ENCODE measurements around the gene TRPC4AP.

Gene TRPC4AP

DNA sequence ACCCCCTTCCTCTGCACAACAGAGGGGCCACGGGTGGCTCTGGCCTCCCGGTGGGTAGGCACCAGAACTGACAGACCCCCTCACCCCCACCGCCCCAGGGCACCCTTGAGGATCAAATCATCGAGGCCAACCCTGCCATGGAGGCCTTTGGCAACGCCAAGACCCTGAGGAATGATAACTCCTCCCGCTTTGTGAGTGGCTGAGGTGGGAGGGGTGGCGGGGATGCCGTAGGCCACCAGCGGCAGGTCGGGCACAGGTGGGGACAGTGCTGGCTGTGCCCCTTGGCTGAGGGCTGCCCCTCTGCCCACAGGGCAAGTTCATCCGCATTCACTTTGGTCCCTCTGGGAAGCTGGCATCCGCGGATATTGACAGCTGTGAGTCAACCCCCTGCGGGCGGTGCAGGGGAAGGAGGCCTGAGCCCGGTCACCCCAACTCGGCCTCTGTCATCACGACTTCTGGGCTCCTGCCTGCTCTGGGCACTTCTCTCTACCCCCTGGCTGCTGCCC is 107.8 kb downstream of the TRPC4AP start:
- no peaks in the 10 kb centered on the region for H3K27me3 ChIP-seq (ENCODE audit: low read depth)
- H3K36me3 ChIP-seq (replicated peaks) = no peaks in the 10 kb centered on the region
- in situ Hi-C loops (cut with MboI; ENCODE audit: low sequenced_read_pairs) = no loop called here
- no peaks in the 10 kb centered on the region for H3K9me3 ChIP-seq
- DNase-seq (ENCODE audit: low spot score in 2 of 2) = no peak
- peaks cover 12% of the 10 kb centered on the region for H3K4me1 ChIP-seq
- H3K4me3 ChIP-seq = no peak overlapping the region

DNA sequence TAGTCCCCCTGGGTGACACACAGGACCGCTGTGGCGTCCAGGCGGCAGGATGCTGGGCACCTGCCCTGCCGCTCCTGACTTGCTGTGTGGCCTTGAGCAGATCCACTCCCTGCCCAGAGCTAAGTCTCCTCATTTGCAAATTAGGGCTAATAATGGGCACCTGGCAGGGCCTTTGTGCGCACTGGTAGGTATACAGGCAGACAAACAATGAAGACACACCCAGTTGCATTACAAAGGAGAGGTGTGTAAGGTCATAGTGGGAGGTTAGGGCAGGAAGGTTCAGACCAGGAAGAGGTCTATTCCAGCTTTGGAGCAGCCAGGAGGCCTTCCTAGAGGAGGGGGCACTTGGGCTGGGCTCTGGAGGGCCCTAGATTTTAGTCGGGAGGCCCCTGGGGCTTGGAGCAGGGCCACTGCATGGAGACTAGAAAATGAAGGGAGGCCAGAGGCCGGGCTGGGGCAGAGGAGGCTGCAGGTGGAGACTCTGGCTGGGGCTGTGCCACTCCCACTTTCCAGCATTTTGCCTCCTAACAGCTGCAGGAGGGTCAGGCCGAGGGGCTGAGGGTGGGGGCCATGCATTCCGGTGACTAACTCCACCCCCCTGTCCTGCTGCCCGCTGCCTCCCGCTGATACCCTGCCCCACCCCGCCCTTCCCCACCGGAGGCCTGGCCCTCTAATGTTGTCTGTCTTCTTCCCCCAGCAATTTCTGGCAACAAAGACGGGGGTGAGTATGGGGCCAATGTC is 108.4 kb downstream of the TRPC4AP start:
- Histone ChIP-seq H3K4me3 (no peak overlapping the region), H3K9me3 (no peaks in the 10 kb centered on the region), H3K36me3 (replicated peaks) (no peaks in the 10 kb centered on the region), H3K27me3 (ENCODE audit: low read depth) (no peaks in the 10 kb centered on the region), H3K4me1 (peaks cover 12% of the 10 kb centered on the region)
- in situ Hi-C loops (cut with MboI; ENCODE audit: low sequenced_read_pairs) = no loop called here
- peak; percentile 36 to 60 for DNase-seq (ENCODE audit: low spot score in 2 of 2)

DNA sequence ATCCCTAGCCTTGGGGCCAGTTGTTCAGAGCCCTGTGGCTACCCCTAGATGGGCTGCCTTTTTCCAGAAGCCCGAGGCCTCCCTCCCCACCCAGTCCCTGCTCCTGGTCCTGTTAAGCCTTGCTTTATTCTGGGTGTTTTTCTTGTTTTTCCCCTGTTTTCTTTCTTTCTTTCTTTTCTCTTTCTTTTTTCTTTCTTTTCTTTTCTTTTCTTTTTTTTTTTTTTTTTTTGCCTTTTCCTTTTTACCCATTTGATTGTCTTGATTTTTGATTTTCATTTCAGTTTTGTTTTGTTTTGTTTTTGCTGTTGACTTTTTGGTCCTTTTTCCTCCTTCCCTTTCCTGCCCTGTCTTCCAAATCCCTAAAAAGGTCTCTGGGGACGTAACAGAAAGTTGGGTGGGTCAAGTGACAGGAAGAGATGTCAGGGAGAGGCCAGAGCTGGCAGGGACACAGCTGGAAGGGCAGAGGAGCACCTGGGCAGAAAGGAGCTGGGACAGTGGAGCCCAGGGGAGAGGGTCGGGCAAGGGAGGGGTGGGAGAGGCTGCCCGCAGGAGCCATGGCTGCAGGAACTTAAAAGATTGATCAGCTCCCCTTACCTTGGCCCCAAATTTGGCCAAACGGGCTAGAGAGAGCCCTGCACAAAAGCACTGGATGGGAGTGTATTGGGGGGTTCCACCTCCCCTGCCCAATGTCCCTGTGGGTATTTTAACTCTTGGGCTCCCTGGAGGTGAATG is 109.4 kb downstream of the TRPC4AP start:
- peaks cover 16% of the 10 kb centered on the region for H3K4me1 ChIP-seq
- H3K27me3 ChIP-seq (ENCODE audit: low read depth) = no peaks in the 10 kb centered on the region
- no peaks in the 10 kb centered on the region for H3K36me3 ChIP-seq (replicated peaks)
- H3K4me3 ChIP-seq = no peak overlapping the region
- DNase-seq (ENCODE audit: low spot score in 2 of 2) = no peak
- no peaks in the 10 kb centered on the region for H3K9me3 ChIP-seq
- in situ Hi-C loops (cut with MboI; ENCODE audit: low sequenced_read_pairs) = no loop called here

- Histone ChIP-seq H3K27me3 (ENCODE audit: low read depth) (no peaks in the 10 kb centered on the region), H3K4me3 (no peak overlapping the region), H3K36me3 (replicated peaks) (no peaks in the 10 kb centered on the region), H3K4me1 (peaks cover 24% of the 10 kb centered on the region), H3K9me3 (no peaks in the 10 kb centered on the region)
- DNase-seq (ENCODE audit: low spot score in 2 of 2) = no peak
- in situ Hi-C loops (cut with MboI; ENCODE audit: low sequenced_read_pairs) = no loop called here
Measured at GRCh38 chr20:34982270-34983088, 110.1 kb downstream of the TRPC4AP start.

GRCh38 chr20:34980543-34981233 is 111.9 kb downstream of the TRPC4AP start:
- Histone ChIP-seq H3K4me1 (peaks cover 32% of the 10 kb centered on the region), H3K36me3 (replicated peaks) (no peaks in the 10 kb centered on the region), H3K27me3 (ENCODE audit: low read depth) (no peaks in the 10 kb centered on the region), H3K4me3 (no peak overlapping the region), H3K9me3 (no peaks in the 10 kb centered on the region)
- in situ Hi-C loops (cut with MboI; ENCODE audit: low sequenced_read_pairs) = no loop called here
- peak in 1 of 2 experiments; percentile 55 for DNase-seq (ENCODE audit: low spot score in 2 of 2)

GRCh38 chr20:34979366-34980153 is 113.0 kb downstream of the TRPC4AP start:
- no peaks in the 10 kb centered on the region for H3K27me3 ChIP-seq (ENCODE audit: low read depth)
- in situ Hi-C loops (cut with MboI; ENCODE audit: low sequenced_read_pairs) = no loop called here
- H3K4me3 ChIP-seq = no peak overlapping the region
- H3K9me3 ChIP-seq = no peaks in the 10 kb centered on the region
- H3K36me3 ChIP-seq (replicated peaks) = no peaks in the 10 kb centered on the region
- peaks cover 32% of the 10 kb centered on the region for H3K4me1 ChIP-seq
- DNase-seq (ENCODE audit: low spot score in 2 of 2) = peak in 1 of 2 experiments; percentile 66

DNA sequence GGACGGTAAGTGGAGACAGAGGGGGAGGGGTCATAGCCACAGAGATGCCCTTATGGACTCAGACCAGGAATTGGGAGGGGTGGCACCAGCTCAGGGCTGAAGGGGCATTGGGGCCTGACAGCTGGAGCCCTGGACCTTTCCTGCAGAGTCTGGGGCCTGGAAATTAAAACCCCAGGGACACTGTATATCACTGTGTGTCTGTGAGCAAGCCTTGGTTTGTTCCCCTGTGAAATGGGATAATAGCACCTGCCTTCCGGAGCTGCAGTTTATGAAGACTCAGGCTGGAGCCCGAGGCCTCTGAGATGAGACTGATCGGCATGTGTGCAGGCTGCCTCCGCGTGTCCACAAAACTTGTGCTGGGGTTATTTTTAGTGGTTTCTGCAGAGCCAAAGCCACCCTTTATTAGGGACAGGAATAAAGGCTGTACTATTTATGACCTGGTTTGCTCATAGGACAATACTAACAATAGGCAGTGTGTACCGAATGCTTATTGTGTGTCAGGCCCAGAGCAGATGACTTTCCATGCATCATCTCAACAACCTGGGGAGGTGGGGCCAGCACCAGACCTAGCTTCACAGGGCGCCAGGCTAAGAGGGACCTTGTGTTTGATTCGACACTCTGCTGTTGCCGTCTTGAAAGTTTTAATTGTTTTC is 114.4 kb downstream of the TRPC4AP start:
- Histone ChIP-seq H3K36me3 (replicated peaks) (no peaks in the 10 kb centered on the region), H3K9me3 (no peaks in the 10 kb centered on the region), H3K4me1 (peaks cover 21% of the 10 kb centered on the region), H3K4me3 (no peak overlapping the region), H3K27me3 (ENCODE audit: low read depth) (no peaks in the 10 kb centered on the region)
- in situ Hi-C loops (cut with MboI; ENCODE audit: low sequenced_read_pairs) = no loop called here
- DNase-seq (ENCODE audit: low spot score in 2 of 2) = no peak

DNA sequence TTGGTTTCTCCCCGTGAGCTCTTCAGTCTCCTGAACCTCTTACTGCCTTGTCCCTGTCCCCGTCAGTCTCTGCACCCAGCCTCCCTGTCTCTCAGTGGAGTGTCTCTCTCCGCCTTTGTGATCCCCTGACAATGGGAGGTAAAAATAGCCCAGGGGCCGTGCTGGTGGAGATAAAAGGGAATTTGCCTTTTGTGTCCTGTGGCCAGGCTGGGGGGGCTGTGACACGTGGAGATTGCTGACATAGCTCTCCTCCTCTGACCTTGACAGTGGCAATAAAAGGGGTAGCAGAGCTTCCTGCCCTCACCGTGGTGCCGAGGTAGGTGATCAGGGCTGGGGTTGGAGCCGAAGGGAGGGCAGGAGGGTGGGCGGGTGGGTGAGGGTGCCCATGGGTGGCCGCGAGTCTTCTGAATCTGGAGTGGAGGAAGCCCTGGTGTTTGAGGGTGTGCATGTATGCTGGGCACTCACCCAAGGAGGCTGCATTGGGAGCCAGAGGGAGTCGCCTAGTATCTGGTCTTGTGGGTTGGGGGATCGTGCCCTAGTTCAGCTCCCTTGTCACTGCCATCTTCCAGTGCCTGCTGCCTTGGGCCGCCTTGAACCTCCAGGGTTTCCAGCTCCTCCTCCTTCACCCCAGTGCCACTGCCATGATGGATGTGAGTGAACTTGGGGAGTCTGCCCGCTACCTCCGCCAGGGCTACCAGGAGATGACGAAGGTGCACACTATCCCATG is 115.1 kb downstream of the TRPC4AP start:
- Histone ChIP-seq H3K4me3 (no peak overlapping the region), H3K36me3 (replicated peaks) (no peaks in the 10 kb centered on the region), H3K27me3 (ENCODE audit: low read depth) (no peaks in the 10 kb centered on the region), H3K9me3 (no peaks in the 10 kb centered on the region), H3K4me1 (peaks cover 21% of the 10 kb centered on the region)
- peak; percentile 72 to 82 for DNase-seq (ENCODE audit: low spot score in 2 of 2)
- in situ Hi-C loops (cut with MboI; ENCODE audit: low sequenced_read_pairs) = no loop called here

DNA sequence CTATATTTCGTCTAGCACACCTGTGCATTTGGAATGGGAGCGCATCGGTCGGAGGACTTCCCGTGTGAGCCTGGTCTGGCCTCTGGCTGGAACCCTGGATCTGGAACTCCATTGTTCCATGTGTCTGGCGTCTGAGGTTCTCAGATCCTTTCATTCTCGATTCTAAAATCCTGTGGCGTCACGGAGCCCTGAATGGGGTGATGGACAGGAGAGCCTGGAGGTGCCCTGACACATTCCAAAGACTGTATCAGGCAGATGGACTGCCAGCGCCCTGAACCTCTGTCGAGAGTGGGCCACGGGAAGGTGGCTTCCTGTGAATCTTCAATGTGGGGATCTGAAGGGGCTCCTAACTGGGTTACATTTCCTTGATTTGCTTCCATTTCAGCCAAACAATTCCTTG is 116.3 kb downstream of the TRPC4AP start:
- Histone ChIP-seq H3K4me3 (no peak overlapping the region), H3K4me1 (peaks cover 21% of the 10 kb centered on the region), H3K27me3 (ENCODE audit: low read depth) (no peaks in the 10 kb centered on the region), H3K36me3 (replicated peaks) (no peaks in the 10 kb centered on the region), H3K9me3 (no peaks in the 10 kb centered on the region)
- DNase-seq (ENCODE audit: low spot score in 2 of 2) = no peak
- in situ Hi-C loops (cut with MboI; ENCODE audit: low sequenced_read_pairs) = no loop called here

- Histone ChIP-seq H3K27me3 (ENCODE audit: low read depth) (no peaks in the 10 kb centered on the region), H3K4me1 (peaks cover 21% of the 10 kb centered on the region), H3K36me3 (replicated peaks) (no peaks in the 10 kb centered on the region), H3K9me3 (no peaks in the 10 kb centered on the region), H3K4me3 (no peak overlapping the region)
- in situ Hi-C loops (cut with MboI; ENCODE audit: low sequenced_read_pairs) = no loop called here
- DNase-seq (ENCODE audit: low spot score in 2 of 2) = no peak
Measured at GRCh38 chr20:34974246-34974645, 118.4 kb downstream of the TRPC4AP start.

DNA sequence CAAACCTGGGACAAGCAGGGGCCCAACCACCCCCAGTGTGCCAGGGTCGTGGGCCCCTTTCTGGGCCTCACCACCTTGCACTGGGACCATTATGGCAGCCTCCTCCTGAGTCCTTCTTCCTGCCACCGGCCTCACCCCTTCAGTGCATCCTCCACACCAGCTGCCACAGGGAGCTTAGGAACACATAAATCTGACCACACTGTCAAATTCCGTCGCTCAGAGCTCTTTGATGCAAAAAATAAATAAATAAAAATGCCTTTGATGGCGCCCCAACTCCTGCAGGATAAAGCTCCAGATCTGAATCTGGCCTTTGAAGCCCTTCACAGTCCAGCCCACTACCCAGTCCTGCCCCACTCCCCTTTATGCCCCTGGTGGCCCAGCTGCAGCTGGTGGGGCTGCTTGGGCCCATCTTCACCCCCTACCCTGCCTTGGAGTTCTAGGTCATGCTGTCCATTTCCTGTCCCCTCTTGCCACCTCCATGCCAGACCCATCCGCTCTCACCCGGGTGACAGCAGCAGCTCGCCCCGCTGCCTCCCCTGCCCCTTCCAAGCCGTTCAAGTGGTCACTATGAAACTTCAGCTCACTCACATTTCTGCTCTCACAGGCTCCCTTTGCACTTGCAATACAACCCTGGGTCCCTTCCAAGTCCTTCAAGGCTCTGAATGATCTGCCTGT is 120.9 kb downstream of the TRPC4AP start:
- Histone ChIP-seq H3K4me3 (no peak overlapping the region), H3K27me3 (ENCODE audit: low read depth) (no peaks in the 10 kb centered on the region), H3K36me3 (replicated peaks) (no peaks in the 10 kb centered on the region), H3K4me1 (peaks cover under 1% of the 10 kb centered on the region), H3K9me3 (no peaks in the 10 kb centered on the region)
- no peak for DNase-seq (ENCODE audit: low spot score in 2 of 2)
- in situ Hi-C loops (cut with MboI; ENCODE audit: low sequenced_read_pairs) = no loop called here

Measured in HAP-1 (cell line).